GM23338 (cell line): ENCODE data around the gene DNAJB12. TPM values are rescaled to one million over a fixed set of nuclear protein-coding genes. Genes with fewer than 3 reads are reported as not detected.

ENCODE experiments used
- ATAC-seq: fragments of 200-7000 bp; cut with Tn5 transposase; 3 replicates; pipeline ENCODE4 v1.9.1; 2020
- DNase-seq: peaks from one replicate; pipeline ENCODE4 v3.0.0-alpha.2; 2015; ENCODE audit warnings: low spot score
- H2AFZ ChIP-seq: fragments of 200-600 bp; sonication (generic); 2 replicates; pipeline ENCODE4 v1.8.0; 2016; ENCODE audit warnings: antibody characterized with exemption, mild to moderate bottlenecking, moderate library complexity
- H3F3A ChIP-seq: fragments of 200-600 bp; sonication (generic); replicated peaks from 2 replicates; pipeline ENCODE4 v1.8.0; 2017; ENCODE audit warnings: antibody characterized with exemption, mixed run types, low read depth
- H3K27ac ChIP-seq: fragments of 200-600 bp; sonication (generic); 2 replicates; pipeline ENCODE4 v1.6.1; 2016; ENCODE audit warnings: low read depth
- H3K27me3 ChIP-seq: fragments of 200-600 bp; sonication (generic); 2 replicates; pipeline ENCODE4 v1.8.0; 2016; ENCODE audit warnings: mild to moderate bottlenecking, mixed run types, moderate library complexity; ENCODE audit not compliant: insufficient read depth
- H3K36me3 ChIP-seq: fragments of 200-600 bp; sonication (generic); 2 replicates; pipeline ENCODE4 v1.8.0; 2016; ENCODE audit warnings: mild to moderate bottlenecking; ENCODE audit not compliant: insufficient read depth
- H3K4me1 ChIP-seq: fragments of 200-600 bp; sonication (generic); 2 replicates; pipeline ENCODE4 v1.8.0; 2016; ENCODE audit warnings: mild to moderate bottlenecking, moderate library complexity; ENCODE audit not compliant: insufficient read depth
- H3K4me2 ChIP-seq: fragments of 200-600 bp; sonication (generic); 2 replicates; pipeline ENCODE4 v1.7.1; 2017; ENCODE audit warnings: mixed run types
- H3K4me3 ChIP-seq: fragments of 200-600 bp; sonication (generic); 2 replicates; pipeline ENCODE4 v1.6.1; 2016; ENCODE audit warnings: mixed run types
- H3K79me2 ChIP-seq: fragments of 200-600 bp; sonication (generic); replicated peaks from 2 replicates; pipeline ENCODE4 v1.8.0; 2017; ENCODE audit warnings: mild to moderate bottlenecking; ENCODE audit not compliant: insufficient read depth
- H3K9me2 ChIP-seq: fragments of 200-600 bp; sonication (generic); 2 replicates; pipeline ENCODE4 v1.8.0; 2017; ENCODE audit not compliant: insufficient read depth
- H4K20me1 ChIP-seq: fragments of 200-600 bp; sonication (generic); replicated peaks from 2 replicates; pipeline ENCODE4 v1.8.0; 2017; ENCODE audit warnings: mild to moderate bottlenecking; ENCODE audit not compliant: insufficient read depth
- H3K27ac Mint-ChIP-seq: 2 replicates; pipeline ENCODE4 v1.8.0; 2020; ENCODE audit warnings: inconsistent platforms, mild to moderate bottlenecking, moderate library complexity, mixed read lengths
- H3K27me3 Mint-ChIP-seq: 3 replicates; pipeline ENCODE4 v1.8.0; 2022; ENCODE audit warnings: low read depth, mild to moderate bottlenecking, moderate library complexity, mixed read lengths, inconsistent platforms; ENCODE audit not compliant: insufficient read depth, poor library complexity
- H3K36me3 Mint-ChIP-seq: 3 replicates; pipeline ENCODE4 v1.8.0; 2021; ENCODE audit warnings: low read depth, mild to moderate bottlenecking, inconsistent platforms, moderate library complexity, mixed read lengths
- H3K4me1 Mint-ChIP-seq: 3 replicates; pipeline ENCODE4 v1.8.0; 2020; ENCODE audit warnings: mild to moderate bottlenecking, inconsistent platforms, mixed read lengths
- H3K4me3 Mint-ChIP-seq: 3 replicates; pipeline ENCODE4 v1.8.0; 2021; ENCODE audit warnings: moderate library complexity, mild to moderate bottlenecking, inconsistent platforms, mixed read lengths
- H3K9me3 Mint-ChIP-seq: 3 replicates; pipeline ENCODE4 v1.8.0; 2020; ENCODE audit warnings: moderate library complexity, mild to moderate bottlenecking, inconsistent platforms, mixed read lengths
- CREB1 ChIP-seq: fragments of 250-450 bp; sonication (Bioruptor Pico); IDR thresholded peaks from 2 replicates; pipeline ENCODE4 v1.5.0; 2020; ENCODE audit warnings: low read depth, mild to moderate bottlenecking, moderate library complexity
- CTCF ChIP-seq, 2 experiments: fragments of 200-600 bp in 1 of 2; sonication (generic) in 1 of 2; conservative IDR thresholded peaks; 2 replicates each; pipeline versions ENCODE4 v1.5.1 to v1.6.1; 2016 to 2017; ENCODE audit warnings: antibody characterized with exemption in 2 of 2, low read depth in 2 of 2, mild to moderate bottlenecking in 2 of 2, moderate library complexity in 1 of 2
- EZH2 ChIP-seq: fragments of 200-600 bp; sonication (generic); IDR thresholded peaks from one replicate; pipeline ENCODE4 v1.8.0; 2017; ENCODE audit warnings: antibody characterized with exemption, mild to moderate bottlenecking, low read depth; ENCODE audit not compliant: unreplicated experiment
- ZNF114 ChIP-seq: fragments of 250-450 bp; sonication (Bioruptor Pico); IDR thresholded peaks from 2 replicates; pipeline ENCODE4 v1.5.0; 2020; ENCODE audit warnings: mild to moderate bottlenecking, moderate library complexity
- ZNF331 ChIP-seq: fragments of 250-450 bp; sonication (Bioruptor Pico); IDR thresholded peaks from 2 replicates; pipeline ENCODE4 v1.5.0; 2020; ENCODE audit warnings: low read depth, mild to moderate bottlenecking, moderate library complexity
- polyA plus RNA-seq: library from polyadenylated mRNA; unstranded; fragments of >200 nt; fragmentation: Nextera tagmentation; extraction: Ambion mirVana; gene quantifications from 2 replicates; pipeline ENCODE4 v1.2.1, GENCODE V29; 2016
- total RNA-seq: library from RNA; depleted of rRNA; stranded (reverse); fragments of >200 nt; shearing (Covaris generic); gene quantifications from 2 replicates; pipeline ENCODE4 v1.2.3, GENCODE V29; 2014
- TF ChIP-seq, protein P1 (sequence below): fragments of 250-450 bp; sonication (Bioruptor Pico); IDR thresholded peaks from 2 replicates; pipeline ENCODE4 v1.5.0; 2020; ENCODE audit warnings: mild to moderate bottlenecking, moderate library complexity

The DNAJB12 gene
- total and polyA plus RNA-seq, 2 experiments from 2014 or later = 12.8 to 16.0 TPM

- H3K36me3 Mint-ChIP-seq = peaks cover 46% of the 10 kb centered on the region; the same call in 2 of the 3 replicates
- Histone ChIP-seq H2AFZ (no peak overlapping the region), H3K79me2 (no peaks in the 10 kb centered on the region), H3K36me3 (peaks cover 4% of the 10 kb centered on the region; the same call in 1 of the 2 replicates), H3K4me3 (no peak overlapping the region), H3K4me1 (peaks cover 11% of the 10 kb centered on the region; the same call in 1 of the 2 replicates), H3K9me2 (no peaks in the 10 kb centered on the region), H3K27ac (no peak overlapping the region), H3F3A (peaks cover 8% of the 10 kb centered on the region; the same call in 1 of the 2 replicates), H4K20me1 (0 out of 2 replicates have a peak, but pooled peaks cover 3% of the 10 kb centered on the region), H3K27me3 (no peaks in the 10 kb centered on the region), H3K4me2 (no peak overlapping the region)
- H3K27me3 Mint-ChIP-seq = peaks cover 8% of the 10 kb centered on the region
- H3K4me3 Mint-ChIP-seq = no peak overlapping the region
- H3K27ac Mint-ChIP-seq = no peak overlapping the region
- DNase-seq (peak; percentile 76), ATAC-seq (peak; percentile 49)
- TF ChIP-seq CREB1 (CRISPR knock-in tag) (no peak), CTCF (conservative IDR thresholded peaks at IDR 0.05; ENCODE audit: low read depth in 2 of 2) (peak; percentile 91 to 94)
- peaks cover 25% of the 10 kb centered on the region for H3K4me1 Mint-ChIP-seq
- no peaks in the 10 kb centered on the region for H3K9me3 Mint-ChIP-seq
Observed at GRCh38 chr10:72337039-72337629, 17.6 kb downstream of the DNAJB12 start.

GRCh38 chr10:72336259-72337038 is 18.3 kb downstream of the DNAJB12 start:
- Histone ChIP-seq H3K36me3 (peaks cover 4% of the 10 kb centered on the region; the same call in 1 of the 2 replicates), H3K79me2 (no peaks in the 10 kb centered on the region), H2AFZ (no peak overlapping the region), H3K4me2 (no peak overlapping the region), H3K27me3 (no peaks in the 10 kb centered on the region), H3F3A (peaks cover 11% of the 10 kb centered on the region; the same call in 1 of the 2 replicates), H3K9me2 (no peaks in the 10 kb centered on the region), H3K4me1 (peaks cover 14% of the 10 kb centered on the region; the same call in 1 of the 2 replicates), H3K4me3 (no peak overlapping the region), H4K20me1 (0 out of 2 replicates have a peak, but pooled peaks cover 3% of the 10 kb centered on the region), H3K27ac (no peak overlapping the region)
- H3K27ac Mint-ChIP-seq = no peak overlapping the region
- no peak for TF ChIP-seq ZNF331 (CRISPR knock-in tag)
- TF ChIP-seq EZH2 = no peak
- TF ChIP-seq ZNF114 (CRISPR knock-in tag) = no peak
- TF ChIP-seq, protein P1, sequence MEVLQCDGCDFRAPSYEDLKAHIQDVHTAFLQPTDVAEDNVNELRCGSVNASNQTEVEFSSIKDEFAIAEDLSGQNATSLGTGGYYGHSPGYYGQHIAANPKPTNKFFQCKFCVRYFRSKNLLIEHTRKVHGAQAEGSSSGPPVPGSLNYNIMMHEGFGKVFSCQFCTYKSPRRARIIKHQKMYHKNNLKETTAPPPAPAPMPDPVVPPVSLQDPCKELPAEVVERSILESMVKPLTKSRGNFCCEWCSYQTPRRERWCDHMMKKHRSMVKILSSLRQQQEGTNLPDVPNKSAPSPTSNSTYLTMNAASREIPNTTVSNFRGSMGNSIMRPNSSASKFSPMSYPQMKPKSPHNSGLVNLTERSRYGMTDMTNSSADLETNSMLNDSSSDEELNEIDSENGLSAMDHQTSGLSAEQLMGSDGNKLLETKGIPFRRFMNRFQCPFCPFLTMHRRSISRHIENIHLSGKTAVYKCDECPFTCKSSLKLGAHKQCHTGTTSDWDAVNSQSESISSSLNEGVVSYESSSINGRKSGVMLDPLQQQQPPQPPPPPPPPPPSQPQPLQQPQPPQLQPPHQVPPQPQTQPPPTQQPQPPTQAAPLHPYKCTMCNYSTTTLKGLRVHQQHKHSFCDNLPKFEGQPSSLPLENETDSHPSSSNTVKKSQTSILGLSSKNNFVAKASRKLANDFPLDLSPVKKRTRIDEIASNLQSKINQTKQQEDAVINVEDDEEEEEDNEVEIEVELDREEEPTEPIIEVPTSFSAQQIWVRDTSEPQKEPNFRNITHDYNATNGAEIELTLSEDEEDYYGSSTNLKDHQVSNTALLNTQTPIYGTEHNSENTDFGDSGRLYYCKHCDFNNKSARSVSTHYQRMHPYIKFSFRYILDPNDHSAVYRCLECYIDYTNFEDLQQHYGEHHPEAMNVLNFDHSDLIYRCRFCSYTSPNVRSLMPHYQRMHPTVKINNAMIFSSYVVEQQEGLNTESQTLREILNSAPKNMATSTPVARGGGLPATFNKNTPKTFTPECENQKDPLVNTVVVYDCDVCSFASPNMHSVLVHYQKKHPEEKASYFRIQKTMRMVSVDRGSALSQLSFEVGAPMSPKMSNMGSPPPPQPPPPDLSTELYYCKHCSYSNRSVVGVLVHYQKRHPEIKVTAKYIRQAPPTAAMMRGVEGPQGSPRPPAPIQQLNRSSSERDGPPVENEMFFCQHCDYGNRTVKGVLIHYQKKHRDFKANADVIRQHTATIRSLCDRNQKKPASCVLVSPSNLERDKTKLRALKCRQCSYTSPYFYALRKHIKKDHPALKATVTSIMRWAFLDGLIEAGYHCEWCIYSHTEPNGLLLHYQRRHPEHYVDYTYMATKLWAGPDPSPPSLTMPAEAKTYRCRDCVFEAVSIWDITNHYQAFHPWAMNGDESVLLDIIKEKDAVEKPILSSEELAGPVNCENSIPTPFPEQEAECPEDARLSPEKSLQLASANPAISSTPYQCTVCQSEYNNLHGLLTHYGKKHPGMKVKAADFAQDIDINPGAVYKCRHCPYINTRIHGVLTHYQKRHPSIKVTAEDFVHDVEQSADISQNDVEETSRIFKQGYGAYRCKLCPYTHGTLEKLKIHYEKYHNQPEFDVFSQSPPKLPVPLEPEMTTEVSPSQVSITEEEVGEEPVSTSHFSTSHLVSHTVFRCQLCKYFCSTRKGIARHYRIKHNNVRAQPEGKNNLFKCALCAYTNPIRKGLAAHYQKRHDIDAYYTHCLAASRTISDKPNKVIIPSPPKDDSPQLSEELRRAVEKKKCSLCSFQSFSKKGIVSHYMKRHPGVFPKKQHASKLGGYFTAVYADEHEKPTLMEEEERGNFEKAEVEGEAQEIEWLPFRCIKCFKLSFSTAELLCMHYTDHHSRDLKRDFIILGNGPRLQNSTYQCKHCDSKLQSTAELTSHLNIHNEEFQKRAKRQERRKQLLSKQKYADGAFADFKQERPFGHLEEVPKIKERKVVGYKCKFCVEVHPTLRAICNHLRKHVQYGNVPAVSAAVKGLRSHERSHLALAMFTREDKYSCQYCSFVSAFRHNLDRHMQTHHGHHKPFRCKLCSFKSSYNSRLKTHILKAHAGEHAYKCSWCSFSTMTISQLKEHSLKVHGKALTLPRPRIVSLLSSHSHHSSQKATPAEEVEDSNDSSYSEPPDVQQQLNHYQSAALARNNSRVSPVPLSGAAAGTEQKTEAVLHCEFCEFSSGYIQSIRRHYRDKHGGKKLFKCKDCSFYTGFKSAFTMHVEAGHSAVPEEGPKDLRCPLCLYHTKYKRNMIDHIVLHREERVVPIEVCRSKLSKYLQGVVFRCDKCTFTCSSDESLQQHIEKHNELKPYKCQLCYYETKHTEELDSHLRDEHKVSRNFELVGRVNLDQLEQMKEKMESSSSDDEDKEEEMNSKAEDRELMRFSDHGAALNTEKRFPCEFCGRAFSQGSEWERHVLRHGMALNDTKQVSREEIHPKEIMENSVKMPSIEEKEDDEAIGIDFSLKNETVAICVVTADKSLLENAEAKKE (CRISPR knock-in tag) = no peak
- no peak for TF ChIP-seq CTCF (conservative IDR thresholded peaks at IDR 0.05; ENCODE audit: low read depth in 2 of 2)
- ATAC-seq = no peak
- no peak for DNase-seq
- peaks cover 15% of the 10 kb centered on the region for H3K27me3 Mint-ChIP-seq
- H3K36me3 Mint-ChIP-seq = peaks cover 46% of the 10 kb centered on the region; the same call in 2 of the 3 replicates
- H3K4me1 Mint-ChIP-seq = peaks cover 30% of the 10 kb centered on the region
- no peaks in the 10 kb centered on the region for H3K9me3 Mint-ChIP-seq
- no peak overlapping the region for H3K4me3 Mint-ChIP-seq
